ENCODE results near the gene RALGPS1.

The RALGPS1 gene

GRCh38 chr9:127090341-127090985, 175.9 kb downstream of the RALGPS1 start:
- in situ Hi-C loops (cut with HindIII; ENCODE audit: low sequenced_read_pairs) = no loop called here

GRCh38 chr9:127091526-127091925, 176.9 kb downstream of the RALGPS1 start:
- in situ Hi-C loops (cut with HindIII; ENCODE audit: low sequenced_read_pairs) = no loop called here

GRCh38 chr9:127092041-127092608, 177.5 kb downstream of the RALGPS1 start:
- in situ Hi-C loops (cut with HindIII; ENCODE audit: low sequenced_read_pairs) = no loop called here

- in situ Hi-C loops (cut with HindIII; ENCODE audit: low sequenced_read_pairs) = no loop called here
Observed at GRCh38 chr9:127093319-127094020, 178.9 kb downstream of the RALGPS1 start.

GRCh38 chr9:127095411-127095810, 180.8 kb downstream of the RALGPS1 start:
- in situ Hi-C loops (cut with HindIII; ENCODE audit: low sequenced_read_pairs) = no loop called here

- in situ Hi-C loops (cut with HindIII; ENCODE audit: low sequenced_read_pairs) = no loop called here
Observed at GRCh38 chr9:127096208-127096607, 181.6 kb downstream of the RALGPS1 start.

- in situ Hi-C loops (cut with HindIII; ENCODE audit: low sequenced_read_pairs) = no loop called here
Observed at GRCh38 chr9:127097683-127098082, 183.1 kb downstream of the RALGPS1 start.

- in situ Hi-C loops (cut with HindIII; ENCODE audit: low sequenced_read_pairs) = no loop called here
Observed at GRCh38 chr9:127098916-127099553, 184.5 kb downstream of the RALGPS1 start.

- in situ Hi-C loops (cut with HindIII; ENCODE audit: low sequenced_read_pairs) = no loop called here
Observed at GRCh38 chr9:127099664-127100063, 185.1 kb downstream of the RALGPS1 start.

- in situ Hi-C loops (cut with HindIII; ENCODE audit: low sequenced_read_pairs) = no loop called here
Observed at GRCh38 chr9:127102176-127102575, 187.6 kb downstream of the RALGPS1 start.

GRCh38 chr9:127102788-127103187, 188.2 kb downstream of the RALGPS1 start:
- in situ Hi-C loops (cut with HindIII; ENCODE audit: low sequenced_read_pairs) = no loop called here

GRCh38 chr9:127104581-127105311, 190.2 kb downstream of the RALGPS1 start:
- in situ Hi-C loops (cut with HindIII; ENCODE audit: low sequenced_read_pairs) = no loop called here

- in situ Hi-C loops (cut with HindIII; ENCODE audit: low sequenced_read_pairs) = no loop called here
Observed at GRCh38 chr9:127105805-127106465, 191.4 kb downstream of the RALGPS1 start.

- in situ Hi-C loops (cut with HindIII; ENCODE audit: low sequenced_read_pairs) = no loop called here
Observed at GRCh38 chr9:127106466-127106855, 191.9 kb downstream of the RALGPS1 start.

GRCh38 chr9:127107171-127107928, 192.8 kb downstream of the RALGPS1 start:
- in situ Hi-C loops (cut with HindIII; ENCODE audit: low sequenced_read_pairs) = no loop called here

- in situ Hi-C loops (cut with HindIII; ENCODE audit: low sequenced_read_pairs) = no loop called here
Observed at GRCh38 chr9:127107929-127108876, 193.6 kb downstream of the RALGPS1 start.

- in situ Hi-C loops (cut with HindIII; ENCODE audit: low sequenced_read_pairs) = no loop called here
Observed at GRCh38 chr9:127109212-127109711, 194.7 kb downstream of the RALGPS1 start.

- in situ Hi-C loops (cut with HindIII; ENCODE audit: low sequenced_read_pairs) = no loop called here
Observed at GRCh38 chr9:127112056-127112455, 197.5 kb downstream of the RALGPS1 start.
